DMS153 treated with DMSO at 0.1 percent for 48 hours (cell line): ENCODE results near the gene NRP1.

ENCODE experiments used
- DNase-seq: peaks from one replicate; lab custom pipeline; 2025; ENCODE audit not compliant: unreplicated experiment; lab: John Stamatoyannopoulos, UW

Gene NRP1

DNA sequence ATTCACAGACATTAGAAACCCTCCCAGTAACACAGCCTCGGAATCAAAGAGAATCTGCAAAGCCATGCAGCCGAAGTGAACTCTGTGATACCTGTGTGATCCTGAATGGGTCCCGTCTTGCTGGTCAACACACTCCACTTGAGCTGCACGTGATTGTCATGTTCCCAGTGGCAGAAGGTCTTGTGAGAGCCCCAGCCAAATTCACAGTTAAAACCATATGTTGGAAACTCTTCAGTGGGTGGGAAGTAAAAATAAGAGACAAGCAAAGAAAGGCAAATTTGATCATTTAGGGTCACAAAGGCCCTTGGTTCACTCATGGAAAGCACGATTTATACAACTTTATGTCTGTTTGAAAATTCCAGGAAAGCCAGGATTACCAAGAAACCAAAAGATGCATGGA lies 142.3 kb downstream of the NRP1 start:
- no peak for DNase-seq

DNA sequence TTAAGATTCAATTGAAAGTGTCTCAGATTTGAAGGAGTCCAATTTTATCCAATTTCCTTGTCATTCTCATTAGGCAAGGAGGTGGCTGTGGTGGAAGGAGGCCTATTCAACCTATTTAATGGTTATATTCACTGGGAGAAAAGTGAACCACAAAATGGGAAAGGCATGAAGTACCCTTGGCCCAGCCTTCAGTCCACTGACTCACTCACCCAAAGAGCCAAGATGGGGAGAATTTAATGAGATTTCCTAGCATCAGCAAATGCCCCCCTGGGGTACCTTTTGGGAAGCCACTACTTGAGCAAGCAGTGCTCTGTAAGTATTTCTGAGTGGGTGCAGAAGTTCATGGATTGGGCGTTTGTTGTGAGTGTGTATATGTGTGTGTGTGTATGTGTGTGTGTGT lies 144.1 kb downstream of the NRP1 start:
- no peak for DNase-seq

DNA sequence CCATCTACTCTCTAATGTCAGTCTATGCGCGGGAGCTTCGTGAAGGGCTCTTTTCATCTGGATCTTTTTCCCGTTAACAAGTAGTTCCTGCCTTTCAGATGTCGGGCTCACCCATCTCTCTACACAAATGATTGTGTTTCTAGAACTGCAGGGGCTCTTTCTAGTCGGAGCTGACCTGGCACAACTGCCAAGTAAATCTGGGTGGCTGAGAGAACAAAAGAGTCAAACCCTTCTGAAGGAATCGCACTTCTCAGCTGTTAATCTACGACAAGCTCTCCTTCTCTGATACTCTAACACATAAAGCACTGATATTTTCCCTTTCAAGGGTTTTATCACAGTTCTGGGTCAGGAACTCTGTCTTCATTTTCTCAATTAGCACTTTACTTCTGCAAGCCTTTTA lies 144.7 kb downstream of the NRP1 start:
- no peak for DNase-seq

DNA sequence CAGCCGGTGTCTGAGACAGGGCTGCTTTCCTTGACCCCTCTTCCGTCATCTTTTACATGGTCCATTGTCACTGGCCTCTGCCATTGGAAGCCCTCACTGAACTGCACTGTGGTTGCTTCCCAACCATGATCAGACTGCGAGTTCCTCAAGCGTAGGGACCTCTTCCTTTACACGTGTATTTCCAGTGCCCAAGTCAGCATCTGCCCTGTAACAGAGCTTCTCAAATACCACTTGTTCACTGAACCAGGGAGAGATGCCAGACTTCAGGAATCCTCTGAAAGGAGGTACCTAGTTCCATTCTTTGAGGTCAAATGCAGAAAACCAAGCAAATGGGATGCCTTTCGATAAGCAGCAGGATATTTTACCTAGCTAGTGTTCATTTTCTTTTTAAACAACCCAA lies 145.1 kb downstream of the NRP1 start:
- DNase-seq = no peak

DNA sequence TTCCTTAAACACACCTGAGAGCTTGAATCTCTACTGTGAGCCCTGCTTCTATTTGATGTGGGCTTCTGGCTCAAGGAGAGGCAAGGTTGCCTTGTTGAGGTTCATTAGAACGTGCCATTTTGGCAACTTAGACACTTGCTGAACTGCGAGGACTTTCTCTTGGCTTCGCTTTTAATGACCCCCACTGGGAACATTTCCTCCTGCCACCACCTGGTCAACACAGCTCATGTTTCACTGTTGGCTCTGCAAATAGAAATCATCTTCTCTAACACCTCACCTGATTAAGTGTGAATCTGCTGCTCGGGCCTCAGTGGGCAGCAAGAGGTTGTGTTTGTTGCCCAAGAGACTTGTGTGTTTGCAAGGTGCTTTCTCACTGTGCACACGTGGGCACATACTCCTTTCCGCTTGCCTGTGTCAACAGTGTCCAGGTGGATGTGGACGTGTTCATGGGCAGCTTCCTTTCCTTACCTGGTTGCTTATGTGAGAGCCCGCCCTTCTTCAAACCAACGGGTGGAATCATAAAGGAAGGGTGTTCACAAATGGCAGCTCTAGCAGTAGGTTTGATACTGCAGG lies 147.0 kb downstream of the NRP1 start:
- no peak for DNase-seq

DNA sequence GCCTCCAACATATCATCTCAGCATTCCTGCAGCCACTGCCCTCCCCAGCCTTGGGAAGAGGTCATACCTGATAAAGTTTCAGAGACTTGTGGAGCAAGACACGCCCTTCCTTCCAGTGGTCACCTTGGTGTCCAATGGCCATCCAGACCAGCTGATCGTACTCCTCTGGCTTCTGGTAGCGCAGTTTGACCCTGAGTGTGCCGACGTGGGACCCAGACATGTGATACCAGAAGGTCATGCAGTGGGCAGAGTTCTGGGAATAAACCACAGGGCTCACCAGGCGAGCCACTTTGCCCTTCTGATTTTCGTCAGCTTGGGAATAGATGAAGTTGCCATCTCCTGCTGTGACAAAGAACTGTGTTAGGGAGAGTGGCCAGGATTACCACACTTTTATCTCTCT lies 148.3 kb downstream of the NRP1 start:
- DNase-seq = no peak

DNA sequence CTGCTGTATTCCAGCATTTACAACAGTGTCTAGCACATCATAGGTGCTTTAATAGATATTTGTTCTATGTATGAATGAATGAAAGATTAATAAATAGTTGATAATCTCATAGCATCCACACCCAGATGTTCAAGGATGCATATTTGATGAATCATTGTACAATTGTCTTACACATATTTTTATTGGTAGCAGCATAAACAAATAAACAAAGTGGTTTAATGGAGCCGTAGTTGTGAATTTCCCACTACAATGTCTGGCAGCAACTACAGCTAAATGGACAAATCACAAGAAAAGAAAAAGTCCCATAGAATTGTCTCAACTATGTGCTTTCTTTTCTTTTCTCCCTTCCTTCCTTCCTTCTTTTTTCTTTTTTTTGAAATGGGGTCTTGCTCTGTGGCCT lies 150.8 kb downstream of the NRP1 start:
- DNase-seq = no peak

DNA sequence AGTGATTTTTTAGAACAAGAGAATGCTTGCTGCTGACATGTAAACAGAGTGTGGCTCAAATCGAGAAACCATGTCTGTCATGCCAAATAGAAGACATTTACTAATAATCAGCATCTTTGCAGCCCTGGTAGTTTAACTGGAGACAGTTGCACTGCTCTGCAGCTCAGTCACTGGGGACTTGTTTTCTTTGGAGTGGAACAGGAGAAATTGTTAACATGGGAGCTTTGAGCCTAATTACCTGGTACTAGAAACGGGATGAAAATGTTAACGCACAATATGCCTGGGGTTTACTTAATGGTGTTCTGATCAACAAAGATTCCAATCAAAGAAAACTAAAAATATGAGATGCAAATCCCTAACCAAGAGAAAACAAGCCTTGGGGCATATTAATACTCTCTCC lies 153.5 kb downstream of the NRP1 start:
- DNase-seq = no peak

DNA sequence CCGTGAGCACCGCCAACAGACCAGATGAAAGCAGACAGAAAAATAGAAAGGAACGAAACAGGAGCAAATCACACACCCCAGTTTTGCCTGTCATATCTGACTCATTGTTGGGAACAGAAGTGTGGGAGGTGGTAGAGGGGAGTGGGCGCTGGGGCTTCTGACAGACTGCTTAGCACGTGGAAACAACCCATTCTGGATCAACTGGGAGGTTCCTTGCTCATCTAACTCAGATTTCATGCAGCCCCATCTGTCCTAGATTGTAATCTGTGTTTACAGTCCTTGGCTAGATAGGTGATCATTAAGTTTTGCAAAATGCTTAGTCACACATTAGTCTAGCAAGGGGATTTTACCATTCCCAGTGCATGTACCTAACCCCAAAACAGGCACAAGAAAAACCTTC lies 154.1 kb downstream of the NRP1 start:
- DNase-seq = no peak

DNA sequence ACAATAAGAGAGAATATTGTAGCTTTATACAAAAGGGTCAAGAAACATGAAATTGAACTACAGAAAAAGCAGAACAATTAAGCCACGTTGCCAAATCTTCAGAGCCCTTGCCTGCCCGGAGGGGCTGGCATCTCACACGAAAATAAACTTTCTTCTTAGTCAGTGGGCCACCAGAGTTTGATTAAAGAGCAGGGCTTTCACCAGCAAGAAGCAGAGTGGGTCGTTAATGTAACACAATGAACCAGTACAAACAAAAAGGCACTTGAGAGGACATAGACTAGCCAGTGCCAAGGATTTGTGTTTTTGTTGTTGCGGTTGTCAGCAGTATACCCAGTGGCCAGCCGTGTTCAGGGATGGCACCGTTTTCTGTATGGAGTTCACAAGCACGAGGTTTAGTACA lies 155.4 kb downstream of the NRP1 start:
- peak; percentile 17 for DNase-seq

DNA sequence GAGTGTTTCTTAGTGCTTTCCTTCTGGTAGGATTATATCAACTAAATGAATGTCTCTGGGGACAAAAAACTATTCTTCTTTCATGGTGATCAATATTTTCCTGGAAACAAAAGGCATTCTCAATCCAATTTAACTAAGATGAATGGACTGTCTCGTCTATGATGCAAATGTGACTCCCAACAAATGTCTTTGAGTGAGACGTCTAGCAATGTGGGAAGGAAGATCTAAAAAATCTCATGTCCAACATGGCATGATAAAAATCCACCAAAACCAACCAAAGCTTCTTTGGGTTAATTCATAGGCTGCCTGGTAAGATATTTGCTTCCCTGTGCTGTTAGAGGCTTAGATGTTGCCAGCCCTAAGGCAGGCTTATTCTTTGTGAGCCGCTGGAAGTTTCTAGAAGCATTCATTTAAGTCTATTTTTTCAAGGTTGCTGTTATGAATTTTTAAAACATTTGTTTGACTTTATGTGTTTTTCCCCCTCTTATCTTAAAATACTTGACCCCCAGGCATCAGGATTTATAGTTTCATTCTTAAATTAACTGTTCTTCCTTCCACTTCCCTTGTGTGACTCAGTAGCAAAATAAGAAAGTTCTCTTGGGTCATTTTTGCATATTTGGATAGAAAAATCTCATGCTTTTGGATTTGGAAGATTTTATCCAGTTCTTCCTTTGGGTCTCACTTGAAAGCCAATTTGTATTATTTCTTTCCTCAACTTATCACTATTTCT lies 156.3 kb downstream of the NRP1 start:
- no peak for DNase-seq

DNA sequence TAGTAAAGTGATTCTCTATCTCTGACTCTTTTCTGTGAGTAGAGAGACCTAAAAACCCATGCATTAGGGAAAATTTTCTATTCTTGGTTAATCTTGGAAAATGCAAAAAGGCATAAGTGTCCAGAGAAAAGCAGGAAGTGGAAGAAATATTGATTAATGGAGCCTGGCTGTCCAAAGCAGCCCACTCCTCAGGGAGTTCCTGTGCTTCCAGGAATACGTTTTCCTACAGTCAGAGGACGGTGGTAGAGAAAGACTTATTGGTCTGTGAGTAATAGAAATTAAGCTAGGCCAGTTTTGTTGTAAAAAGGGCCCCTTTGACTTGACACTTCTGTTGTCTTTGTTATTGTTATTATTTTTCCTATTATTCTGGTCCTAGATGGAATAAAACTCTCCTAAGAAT lies 157.8 kb downstream of the NRP1 start:
- DNase-seq = no peak

DNA sequence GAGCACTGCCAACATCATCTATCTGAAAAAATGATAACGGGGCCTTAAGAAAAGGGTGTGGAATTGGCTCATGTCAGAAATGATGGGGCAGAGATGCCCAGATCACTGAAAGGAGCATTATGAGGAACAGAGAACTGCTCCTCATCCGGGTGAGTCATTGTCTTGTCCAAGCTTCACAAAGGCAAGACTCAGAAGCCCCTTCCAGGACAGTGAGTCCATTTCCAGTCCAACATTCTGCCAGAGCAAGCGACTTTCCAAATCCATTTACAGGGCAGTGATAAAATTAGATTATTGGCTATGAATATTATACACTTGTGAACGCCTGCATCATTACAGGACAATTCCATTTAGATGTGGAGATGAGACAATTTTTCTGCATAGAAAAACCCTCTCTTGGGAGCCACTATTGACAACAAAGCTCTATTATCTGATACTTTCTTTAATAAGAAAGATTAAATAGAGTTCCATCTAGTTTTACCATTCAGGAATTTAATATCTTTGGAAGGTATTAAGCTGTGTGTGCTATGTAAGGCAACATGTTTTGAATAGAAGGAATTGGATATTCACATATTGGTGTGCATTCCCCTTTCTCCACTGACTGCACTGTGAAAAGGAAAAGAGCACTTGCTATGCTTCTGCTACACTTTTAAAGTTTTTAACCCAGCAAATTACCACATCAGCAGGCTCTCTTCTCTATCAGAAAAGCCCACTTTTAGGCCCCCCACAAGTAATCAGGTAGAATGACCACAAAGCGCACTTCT lies 159.6 kb downstream of the NRP1 start:
- no peak for DNase-seq

DNA sequence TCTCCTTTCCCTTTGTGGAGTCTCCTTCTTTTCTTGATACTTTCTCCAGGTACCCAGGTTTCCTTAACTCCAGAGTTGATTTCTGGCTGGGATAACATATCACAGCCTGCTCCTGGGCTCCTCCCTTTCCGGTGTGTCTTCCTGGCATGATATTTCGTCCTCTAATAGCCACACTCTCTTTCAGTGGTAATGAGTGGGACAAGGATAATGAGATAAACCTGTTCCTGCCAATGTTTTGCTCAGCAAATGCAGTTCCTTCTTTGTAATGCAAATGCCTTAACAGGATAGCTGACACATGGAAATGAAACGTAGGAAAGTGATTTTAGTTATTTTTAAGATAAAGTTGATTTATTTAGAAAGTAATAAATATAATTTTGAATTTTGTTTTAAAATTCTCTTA lies 168.6 kb downstream of the NRP1 start:
- no peak for DNase-seq

DNA sequence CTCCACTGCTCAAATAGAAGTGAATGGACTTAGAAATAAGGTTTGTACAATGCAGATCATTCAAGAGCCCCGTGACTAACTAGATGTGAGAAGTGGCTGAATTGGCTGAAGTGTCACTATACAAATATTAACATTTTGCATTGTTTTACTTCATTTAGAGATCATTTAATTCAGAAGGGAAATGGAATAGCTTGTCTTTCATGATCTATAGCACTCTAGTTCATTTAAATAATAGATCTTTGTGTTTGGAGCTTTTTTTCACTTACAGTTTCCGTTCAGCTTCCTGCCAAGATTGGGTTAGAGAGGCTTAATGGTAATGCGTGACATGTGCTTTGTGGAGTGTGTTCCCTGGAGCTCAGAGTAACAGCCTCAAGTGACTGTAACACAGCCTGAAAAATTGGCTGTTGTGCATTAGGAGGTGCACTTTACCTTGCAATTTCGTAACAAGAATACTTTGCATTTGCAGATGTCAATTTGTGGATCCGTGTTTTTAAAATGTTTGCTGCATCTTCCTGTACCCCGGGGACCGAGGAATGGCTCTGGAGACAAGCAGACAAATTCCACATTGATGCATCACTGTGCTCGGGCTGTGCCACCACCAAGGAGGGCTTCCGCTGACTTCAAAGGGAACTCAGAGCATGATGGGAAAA lies 170.3 kb downstream of the NRP1 start:
- DNase-seq = peak; percentile 9

DNA sequence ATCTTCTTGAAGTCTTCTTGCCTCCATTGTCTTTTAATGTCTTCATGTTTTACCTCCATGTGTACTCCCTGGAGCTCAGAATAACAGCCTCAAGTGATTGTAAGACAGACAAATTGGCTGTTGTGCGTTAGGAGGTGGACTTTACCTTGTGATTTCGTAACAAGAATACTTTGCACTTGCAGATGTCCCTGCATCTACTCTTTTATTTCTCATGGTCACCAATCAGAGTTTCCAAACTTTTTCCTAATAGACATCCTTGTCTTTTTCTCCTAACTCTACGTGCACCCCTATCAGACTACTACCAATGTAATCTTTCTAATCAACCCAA lies 172.3 kb downstream of the NRP1 start:
- DNase-seq = no peak

DNA sequence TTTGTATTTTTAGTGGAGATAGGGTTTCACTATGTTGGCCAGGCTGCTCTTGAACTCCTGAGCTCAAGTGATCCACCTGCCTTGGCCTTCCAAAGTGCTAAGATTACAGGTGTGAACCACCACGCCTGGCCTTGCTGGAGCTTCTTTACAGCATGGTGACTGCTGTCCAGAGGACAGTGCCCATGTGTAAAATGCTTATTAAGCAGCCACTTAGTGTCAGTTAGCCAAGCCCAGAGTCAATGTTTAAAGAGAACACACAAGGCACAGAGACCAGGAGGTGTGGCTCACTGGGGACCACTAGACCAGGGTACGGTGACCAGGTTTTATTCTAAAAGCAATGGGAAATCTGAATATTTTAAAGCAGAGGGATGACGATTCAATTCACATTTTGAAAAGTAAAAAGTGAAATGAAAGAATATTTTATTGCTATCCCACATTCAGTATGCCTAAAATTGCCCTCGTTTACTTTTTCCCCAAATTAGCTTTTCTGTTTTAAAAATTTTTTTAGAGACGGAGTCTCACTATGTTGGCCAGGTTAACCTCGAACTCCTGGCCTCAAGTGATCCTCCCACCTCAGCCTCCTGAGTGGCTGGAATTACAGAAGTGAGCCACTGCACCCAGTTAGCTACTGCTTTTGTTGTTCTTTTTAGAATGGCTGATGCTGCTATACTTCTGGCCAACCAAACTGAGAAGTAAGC lies 172.8 kb downstream of the NRP1 start:
- DNase-seq = no peak

DNA sequence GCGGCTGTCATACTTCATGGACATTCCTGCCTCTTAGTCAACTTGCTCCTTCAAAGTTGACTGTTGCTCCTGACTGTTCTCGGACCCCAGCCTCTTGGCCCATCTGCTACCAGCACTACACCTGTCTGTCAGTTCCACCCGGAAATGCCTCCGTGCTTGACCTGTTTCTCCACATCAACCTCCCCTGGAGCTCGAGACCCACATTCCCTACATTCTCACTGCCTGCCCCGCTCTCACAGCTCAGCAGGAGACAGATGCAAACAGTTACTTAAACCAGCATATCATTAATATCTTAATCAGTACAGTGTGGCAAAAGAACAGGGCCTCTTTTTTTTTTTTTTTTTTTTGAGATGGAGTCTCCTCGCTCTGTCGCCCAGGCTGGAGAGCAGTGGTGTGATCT lies 174.3 kb downstream of the NRP1 start:
- DNase-seq = no peak

DNA sequence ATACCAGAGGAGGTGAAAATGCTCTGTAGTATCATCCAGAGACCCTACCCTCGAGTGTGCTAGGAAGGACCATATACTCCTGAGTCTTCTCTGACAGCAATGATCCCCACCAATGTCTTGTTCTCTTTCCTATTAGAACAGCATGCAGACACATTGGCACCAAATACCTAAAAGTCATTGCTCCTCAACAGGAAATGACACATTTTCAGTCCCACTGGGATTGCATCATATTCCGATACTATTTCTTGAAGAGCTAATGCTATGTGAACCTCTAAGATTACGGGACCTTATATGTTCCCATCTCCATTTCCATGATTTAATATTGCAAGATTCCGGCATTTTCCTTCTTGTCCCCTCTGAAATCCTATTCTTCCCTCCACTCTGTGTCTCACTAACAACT lies 177.4 kb downstream of the NRP1 start:
- DNase-seq = no peak

DNA sequence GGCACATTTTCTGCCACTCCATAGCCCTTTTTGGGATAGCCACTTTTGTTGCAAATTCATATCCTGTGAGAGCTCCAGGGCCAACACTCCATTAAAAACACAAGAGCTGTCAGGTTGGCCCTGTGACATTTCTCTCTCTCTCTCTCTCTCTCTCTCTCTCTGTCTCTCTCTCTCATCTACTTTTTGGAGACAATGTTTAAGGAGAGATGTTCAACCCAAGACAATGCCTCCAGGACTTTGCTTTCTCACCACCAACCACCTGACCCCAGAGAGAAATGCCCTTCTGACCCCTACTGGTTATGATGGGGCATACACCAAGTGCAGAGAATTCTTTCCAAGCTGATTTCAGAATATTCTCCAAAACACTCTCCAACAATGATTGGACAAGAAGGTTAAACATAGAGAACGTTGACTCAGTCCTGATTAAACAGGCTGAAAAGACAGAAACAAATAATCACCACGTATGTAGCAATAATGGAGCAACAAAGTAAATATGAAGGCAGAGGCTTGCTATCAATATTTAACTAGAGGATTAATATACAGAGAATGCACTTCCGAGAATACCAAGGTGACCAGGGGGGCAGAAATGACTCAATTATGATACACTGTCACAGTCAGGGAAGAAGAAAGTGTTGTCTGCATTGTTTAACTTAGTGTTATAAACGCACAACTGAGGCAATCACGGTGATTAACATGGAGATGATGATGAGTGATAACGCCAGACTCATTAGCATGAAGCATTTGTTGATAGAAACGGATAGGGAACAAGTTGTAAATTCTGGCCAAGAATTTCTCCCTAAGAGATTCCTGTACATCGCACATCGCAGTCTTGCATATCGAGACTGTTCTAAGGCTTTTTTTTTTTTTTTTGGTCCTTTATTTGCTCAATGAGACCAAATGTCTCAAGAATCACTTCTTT lies 178.5 kb downstream of the NRP1 start:
- DNase-seq = peak; percentile 1
